PFSK-1 (cell line): ENCODE measurements around the gene TRIM8.

Experiments
- FOXP2 ChIP-seq: optimal IDR thresholded peaks from 2 replicates; pipeline ENCODE3; 2011; ENCODE audit warnings: borderline replicate concordance, control low read depth, inconsistent platforms; ENCODE audit not compliant: insufficient read depth; ENCODE audit errors: extremely low read length, extremely low read depth
- POLR2AphosphoS5 ChIP-seq: IDR thresholded peaks from 2 replicates; pipeline ENCODE4 v1.6.1; 2012; ENCODE audit warnings: low read depth, mild to moderate bottlenecking, control low read depth, low read length, moderate library complexity
- REST ChIP-seq, 2 experiments: IDR thresholded peaks; 2 replicates each; pipeline versions ENCODE4 v1.6.1 to v1.8.0; 2011 to 2012; ENCODE audit warnings: low read depth in 2 of 2, low read length in 2 of 2, control low read depth in 1 of 2, inconsistent platforms in 1 of 2, mild to moderate bottlenecking in 1 of 2, moderate library complexity in 1 of 2; ENCODE audit not compliant: insufficient read depth in 1 of 2
- SIN3A ChIP-seq: IDR thresholded peaks from 2 replicates; pipeline ENCODE4 v1.6.1; 2012; ENCODE audit warnings: mild to moderate bottlenecking, low read length, moderate library complexity, borderline replicate concordance; ENCODE audit not compliant: insufficient read depth
- TAF1 ChIP-seq: IDR thresholded peaks from 2 replicates; pipeline ENCODE4 v1.6.1; 2012; ENCODE audit warnings: low read length, control low read depth, borderline replicate concordance; ENCODE audit not compliant: insufficient read depth

Gene TRIM8

DNA sequence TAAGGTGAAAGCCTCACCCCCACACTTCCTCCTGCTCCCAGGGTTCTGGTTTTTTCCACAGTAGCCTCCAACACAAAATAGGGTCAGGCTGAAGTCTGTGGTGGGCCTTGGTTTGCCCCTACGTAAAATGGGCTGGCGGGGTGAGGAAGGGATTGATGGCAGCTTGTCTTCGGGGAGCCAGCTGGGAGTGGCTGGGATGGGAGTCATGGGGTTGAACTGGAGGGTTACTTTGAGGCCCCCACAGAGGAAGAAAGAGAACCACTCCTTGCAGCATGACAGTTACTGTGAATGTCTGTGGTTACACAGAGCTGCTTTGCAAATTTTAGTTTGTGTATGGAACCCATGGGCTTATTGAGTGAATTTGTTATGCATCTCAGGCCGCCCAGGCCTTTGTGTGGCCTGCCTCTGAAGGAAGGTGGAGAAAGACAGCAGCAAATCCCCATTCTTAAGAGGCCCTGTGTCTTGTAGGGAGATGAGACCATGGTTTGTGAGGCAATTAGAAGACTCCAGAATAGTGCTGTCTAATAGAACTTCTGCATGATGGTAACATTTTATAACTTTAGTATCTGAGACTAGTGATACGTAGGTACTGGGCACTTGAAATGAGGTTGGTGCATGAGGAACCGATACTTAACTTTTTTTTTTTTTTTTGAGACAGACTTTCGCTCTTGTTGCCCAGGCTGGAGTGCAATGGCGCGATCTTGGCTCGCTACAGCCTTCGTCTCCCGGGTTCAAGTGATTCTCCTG lies 8.1 kb downstream of the TRIM8 start:
- TF ChIP-seq TAF1 (no peak), FOXP2 (no peak), SIN3A (no peak), POLR2AphosphoS5 (no peak), REST (IDR thresholded peaks at IDR 0.05; ENCODE audit: insufficient read depth in 1 of 2, low read depth in 2 of 2, low read length in 2 of 2) (no peak)

DNA sequence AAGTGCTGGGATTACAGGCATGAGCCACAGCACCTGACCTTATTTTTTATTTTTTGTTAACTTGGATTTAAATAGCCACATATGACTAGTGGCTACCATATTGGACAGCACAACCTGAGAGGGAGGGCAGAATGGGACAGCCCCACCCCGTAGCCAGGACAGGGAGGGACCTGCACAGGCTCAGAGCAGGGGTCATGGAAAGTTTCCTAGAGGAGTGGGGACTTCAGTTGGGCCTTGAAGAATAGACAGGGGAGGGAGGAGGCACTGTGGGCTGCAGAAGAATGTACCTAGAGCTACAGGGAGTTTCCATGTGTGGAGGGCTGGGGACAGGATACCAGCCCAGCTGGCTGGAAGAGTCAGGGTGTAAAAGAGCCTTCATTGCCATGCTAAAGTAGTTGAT lies 8.8 kb downstream of the TRIM8 start:
- TF ChIP-seq FOXP2 (no peak), REST (IDR thresholded peaks at IDR 0.05; ENCODE audit: insufficient read depth in 1 of 2, low read depth in 2 of 2, low read length in 2 of 2) (no peak), SIN3A (no peak), TAF1 (no peak), POLR2AphosphoS5 (no peak)

DNA sequence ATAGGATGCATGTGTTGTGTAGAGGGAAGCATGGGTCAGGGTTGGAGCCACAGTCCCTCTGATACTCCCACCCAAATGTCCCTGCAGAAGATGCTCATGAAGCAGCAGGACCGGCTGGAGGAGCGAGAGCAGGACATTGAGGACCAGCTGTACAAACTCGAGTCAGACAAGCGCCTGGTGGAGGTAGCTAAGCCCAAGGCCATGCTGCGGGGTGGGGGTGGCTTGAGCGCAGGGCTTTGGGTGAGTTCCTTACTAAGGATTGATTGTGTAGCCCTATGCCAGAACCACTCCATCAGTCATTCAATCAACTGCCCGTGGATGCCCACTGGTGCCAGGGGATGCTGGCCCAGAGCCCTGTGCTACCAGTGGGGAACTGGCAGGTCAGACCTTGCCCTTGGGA lies 10.3 kb downstream of the TRIM8 start:
- no peak for TF ChIP-seq FOXP2
- TF ChIP-seq POLR2AphosphoS5: no peak
- TF ChIP-seq SIN3A: no peak
- TF ChIP-seq REST (IDR thresholded peaks at IDR 0.05; ENCODE audit: insufficient read depth in 1 of 2, low read depth in 2 of 2, low read length in 2 of 2): no peak
- TF ChIP-seq TAF1: no peak

- TF ChIP-seq REST (IDR thresholded peaks at IDR 0.05; ENCODE audit: insufficient read depth in 1 of 2, low read depth in 2 of 2, low read length in 2 of 2): no peak
- TF ChIP-seq TAF1: no peak
- no peak for TF ChIP-seq SIN3A
- TF ChIP-seq FOXP2: no peak
- TF ChIP-seq POLR2AphosphoS5: no peak
Observed at GRCh38 chr10:102654969-102655368, 10.7 kb downstream of the TRIM8 start.

- no peak for TF ChIP-seq TAF1
Observed at GRCh38 chr10:102656026-102656425, 11.7 kb downstream of the TRIM8 start.
